ENCODE results near the gene PRPF6.

- no peak for TF ChIP-seq CTCF (IDR thresholded peaks at IDR 0.05)
- no peak for TF ChIP-seq POLR2A (IDR thresholded peaks at IDR 0.05)
Observed at GRCh38 chr20:63942969-63943807, 37.7 kb upstream of the PRPF6 start.

All from esophagus squamous epithelium (tissue), 4 donors.